Kidney epithelial cell (primary cell): ENCODE results near the gene TCEA2. TPM values are rescaled to one million over a fixed set of nuclear protein-coding genes. Genes with fewer than 3 reads are reported as not detected.

ENCODE experiments used
- DNase-seq: peaks from one replicate; pipeline ENCODE4 v3.0.0-alpha.2; 2010; ENCODE audit warnings: low read depth
- H3K27me3 ChIP-seq: 2 replicates; pipeline ENCODE4 v1.6.0; 2011; ENCODE audit warnings: low read length; ENCODE audit not compliant: control insufficient read depth, insufficient read depth
- H3K36me3 ChIP-seq: 2 replicates; pipeline ENCODE4 v1.5.1; 2011; ENCODE audit warnings: low read length; ENCODE audit not compliant: control insufficient read depth, insufficient read depth
- H3K4me3 ChIP-seq: 2 replicates; pipeline ENCODE4 v1.5.1; 2011; ENCODE audit warnings: low read depth, mild to moderate bottlenecking, control low read depth, low read length
- CTCF ChIP-seq: IDR thresholded peaks from 2 replicates; pipeline ENCODE4 v1.5.1; 2011; ENCODE audit warnings: mild to moderate bottlenecking, moderate library complexity, low read length, control low read depth, inconsistent platforms; ENCODE audit not compliant: insufficient read depth, poor library complexity, severe bottlenecking
- total RNA-seq: library from RNA; depleted of rRNA; stranded (reverse); fragments of >200 nt; gene quantifications from 2 replicates; pipeline ENCODE4 v1.2.3, GENCODE V29; 2015

TCEA2 gene
- total RNA-seq, 1 donor from 2014 or later = 23.9 TPM

GRCh38 chr20:64038565-64039292 lies 24.3 kb upstream of the TCEA2 start:
- no peak for DNase-seq
- Histone ChIP-seq H3K27me3 (peaks cover 29% of the 10 kb centered on the region), H3K4me3 (peak overlapping the region; percentile 41), H3K36me3 (no peaks in the 10 kb centered on the region)
- TF ChIP-seq CTCF = peak; percentile 63

DNA sequence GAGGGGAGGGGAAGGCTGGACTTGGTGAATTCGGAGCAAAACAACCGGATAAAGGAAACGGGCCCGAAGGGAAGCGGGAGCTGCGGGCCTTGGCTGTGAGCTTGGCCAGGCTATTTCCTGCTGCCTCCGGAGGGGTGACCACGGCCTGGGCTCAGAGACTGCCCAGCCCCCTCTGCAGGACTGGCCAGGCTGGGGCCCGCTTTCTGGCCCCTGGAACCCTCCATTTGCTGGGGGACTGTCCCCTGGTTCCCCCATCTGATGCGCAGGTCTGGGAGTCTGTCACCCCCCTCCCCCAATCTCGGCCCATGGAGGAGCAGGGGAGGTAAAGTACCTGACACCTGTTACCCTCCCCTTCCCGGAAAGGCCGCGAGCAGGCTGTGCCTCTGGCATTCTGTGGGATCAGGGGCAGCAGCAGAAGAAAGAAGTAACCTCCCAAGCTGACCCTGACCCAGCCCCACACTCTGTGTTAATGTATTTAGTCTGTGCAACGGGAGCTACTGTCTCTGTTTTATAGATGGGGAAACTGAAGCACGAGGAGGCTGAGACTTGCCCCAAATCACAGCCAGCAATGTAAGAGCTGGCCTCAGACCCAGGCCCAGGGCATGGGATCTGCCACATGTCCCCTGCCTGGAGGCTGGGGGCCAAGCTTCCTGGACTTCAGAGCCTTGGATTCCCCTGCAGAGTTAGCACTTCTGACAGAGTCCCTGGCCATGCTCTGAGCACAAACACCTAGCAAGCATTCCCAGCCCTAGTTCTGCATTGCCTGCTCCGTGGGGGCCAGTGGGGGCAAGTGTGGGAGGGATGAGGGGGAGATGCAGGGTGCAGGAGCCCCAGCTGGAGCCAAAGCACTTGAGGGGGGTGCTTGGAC lies 23.5 kb upstream of the TCEA2 start:
- Histone ChIP-seq H3K36me3 (no peaks in the 10 kb centered on the region), H3K27me3 (peaks cover 29% of the 10 kb centered on the region), H3K4me3 (peak overlapping the region; percentile 41)
- DNase-seq = no peak
- TF ChIP-seq CTCF = no peak

DNA sequence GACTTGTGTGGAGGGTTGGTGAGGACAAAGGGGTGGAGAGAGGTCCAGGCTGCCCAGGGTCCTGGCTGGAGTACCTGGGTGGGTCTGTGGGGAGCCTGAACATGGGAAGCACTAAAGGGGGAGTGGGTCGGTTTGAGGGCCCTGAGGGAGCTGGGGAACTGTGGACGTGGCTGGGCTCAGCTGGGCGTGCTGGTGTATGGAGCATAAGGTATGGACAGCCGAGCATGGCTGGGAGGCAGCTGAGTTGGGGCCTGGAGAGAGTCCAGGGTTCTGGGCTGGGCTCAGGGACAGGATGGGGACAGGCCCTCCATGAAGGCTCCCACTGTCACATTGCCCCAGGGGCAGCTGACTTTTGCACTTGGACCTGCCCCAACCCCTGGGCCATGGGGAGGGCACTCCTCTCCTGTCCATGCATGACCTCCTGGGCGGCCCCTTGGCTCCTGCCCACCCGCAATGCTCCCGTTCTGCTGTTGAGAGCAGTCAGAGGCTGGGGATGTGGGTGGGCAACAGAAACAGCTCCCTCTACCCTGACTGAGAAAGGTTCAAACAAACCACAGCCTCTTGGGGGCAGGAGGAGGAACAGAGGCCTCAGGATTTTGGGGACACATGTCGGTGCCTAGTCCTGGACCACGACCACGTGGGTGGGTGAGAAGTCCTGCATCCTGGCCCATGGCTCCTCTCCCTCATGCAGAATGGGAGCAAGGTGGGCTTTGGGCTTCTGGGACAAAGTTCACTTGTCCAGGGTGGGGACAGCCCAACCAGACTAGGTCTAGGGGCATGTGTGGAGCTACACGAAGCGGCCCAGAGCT lies 22.6 kb upstream of the TCEA2 start:
- TF ChIP-seq CTCF = no peak
- Histone ChIP-seq H3K36me3 (no peaks in the 10 kb centered on the region), H3K27me3 (peaks cover 31% of the 10 kb centered on the region)

DNA sequence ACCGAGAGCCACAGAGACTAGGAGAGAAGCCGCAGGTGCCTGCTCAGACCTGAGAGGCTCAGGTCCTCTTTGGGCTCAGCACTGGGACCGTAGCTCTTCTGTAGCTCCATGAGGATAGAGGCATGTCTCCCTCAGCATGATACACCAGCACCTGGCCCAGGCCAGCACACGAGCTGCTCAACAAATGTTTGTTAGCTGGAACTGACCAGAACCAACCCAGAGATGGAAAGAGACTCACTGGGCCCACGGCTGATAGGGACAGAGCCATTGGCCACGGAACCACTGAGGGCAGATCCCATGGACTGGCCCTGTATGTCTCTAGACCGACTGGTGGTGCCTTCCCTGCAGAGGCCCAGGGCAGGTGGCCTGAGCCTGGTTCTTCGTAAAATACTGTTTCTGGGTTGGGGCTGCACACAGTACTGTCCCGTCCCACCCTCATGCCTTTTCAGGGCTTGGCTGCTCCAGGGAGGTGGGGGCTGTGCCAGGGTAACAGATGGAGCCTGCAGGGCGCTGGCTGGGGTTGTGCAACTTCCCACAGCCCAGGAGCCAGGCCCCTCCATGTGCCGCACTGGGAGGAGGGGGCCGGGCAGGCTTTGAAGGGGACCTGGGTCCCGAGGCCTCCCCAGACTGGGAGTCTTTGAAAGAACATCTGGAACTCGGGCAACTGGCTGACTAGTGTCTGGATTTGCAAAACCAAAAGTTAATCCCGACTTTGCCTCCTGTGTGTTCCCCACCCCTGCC lies 21.8 kb upstream of the TCEA2 start:
- H3K4me3 ChIP-seq = no peak overlapping the region
- H3K36me3 ChIP-seq = no peaks in the 10 kb centered on the region
- DNase-seq = no peak
- peaks cover 39% of the 10 kb centered on the region for H3K27me3 ChIP-seq
- no peak for TF ChIP-seq CTCF

More for the DNA sequence above, 22.6 kb upstream of the TCEA2 start:
- DNase-seq = no peak
- H3K4me3 ChIP-seq = no peak overlapping the region

GRCh38 chr20:64041781-64042053 lies 21.3 kb upstream of the TCEA2 start:
- H3K27me3 ChIP-seq = peaks cover 44% of the 10 kb centered on the region
- no peak for DNase-seq
- no peak overlapping the region for H3K4me3 ChIP-seq
- no peak for TF ChIP-seq CTCF
- no peaks in the 10 kb centered on the region for H3K36me3 ChIP-seq
